ENCODE data around the gene BAIAP2. TPM values are rescaled to one million over a fixed set of nuclear protein-coding genes. Genes with fewer than 3 reads are reported as not detected.
A peak's percentile ranks its signal among the peaks of the same experiment; 100 is the strongest.

The BAIAP2 gene
- total RNA-seq, 1 donor from 2014 or later = 113 TPM

GRCh38 chr17:81115749-81116464, 81.0 kb downstream of the BAIAP2 start:
- Histone ChIP-seq H3K36me3 (peaks cover 0 to 1% of the 10 kb centered on the region in 2 donors), H3K27me3 (no peaks in the 10 kb centered on the region), H3K9me3 (no peaks in the 10 kb centered on the region), H3K4me3 (no peak overlapping the region), H3K27ac (no peak overlapping the region), H3K4me1 (peaks cover 15% of the 10 kb centered on the region)
- no peak for DNase-seq (ENCODE audit: extremely low spot score in 2 of 2)
- intact Hi-C loops (cut with DNase I) = no loop called here
- TF ChIP-seq POLR2AphosphoS5 (IDR thresholded peaks at IDR 0.05; ENCODE audit: insufficient read depth in 1 of 2, low read depth in 1 of 2) = no peak
- no peak for TF ChIP-seq POLR2A (IDR thresholded peaks at IDR 0.05)
- TF ChIP-seq CTCF (IDR thresholded peaks at IDR 0.05) = no peak

DNA sequence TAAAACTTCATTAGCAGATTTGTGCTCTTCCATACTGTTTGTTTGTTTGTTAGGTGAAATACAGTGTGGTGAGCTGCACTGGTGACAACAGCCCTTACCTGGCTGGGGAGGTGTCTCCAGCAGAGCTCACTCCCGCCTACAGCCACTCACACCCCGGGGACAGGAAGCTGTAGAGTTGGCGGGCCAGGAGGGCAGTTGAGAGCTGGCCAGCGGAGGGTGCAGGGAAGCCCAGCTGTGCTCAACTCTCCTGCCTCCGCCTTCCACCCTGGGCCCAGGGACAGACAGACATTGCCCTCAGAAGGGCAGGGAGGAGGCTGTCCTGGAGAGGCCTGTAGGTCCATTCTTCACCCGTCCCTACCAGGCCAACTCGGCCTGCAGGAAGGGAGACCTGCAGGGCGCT, 81.8 kb downstream of the BAIAP2 start:
- H3K9me3 ChIP-seq = no peaks in the 10 kb centered on the region
- TF ChIP-seq POLR2AphosphoS5 (IDR thresholded peaks at IDR 0.05; ENCODE audit: insufficient read depth in 1 of 2, low read depth in 1 of 2) = no peak
- no peak for TF ChIP-seq CTCF (IDR thresholded peaks at IDR 0.05)
- TF ChIP-seq POLR2A (IDR thresholded peaks at IDR 0.05) = no peak
- no peak for DNase-seq (ENCODE audit: extremely low spot score in 2 of 2)
- H3K36me3 ChIP-seq = no peaks in the 10 kb centered on the region
- peaks cover 16% of the 10 kb centered on the region for H3K4me1 ChIP-seq
- intact Hi-C loops (cut with DNase I) = no loop called here
- H3K27me3 ChIP-seq = no peaks in the 10 kb centered on the region
- no peak overlapping the region for H3K4me3 ChIP-seq
- no peak overlapping the region for H3K27ac ChIP-seq

- DNase-seq (ENCODE audit: extremely low spot score in 2 of 2) = no peak
- no peak overlapping the region for H3K4me3 ChIP-seq
- no peaks in the 10 kb centered on the region for H3K27me3 ChIP-seq
- H3K9me3 ChIP-seq = no peaks in the 10 kb centered on the region
- no peak for TF ChIP-seq CTCF (IDR thresholded peaks at IDR 0.05)
- TF ChIP-seq POLR2A (IDR thresholded peaks at IDR 0.05) = no peak
- no peak for TF ChIP-seq POLR2AphosphoS5 (IDR thresholded peaks at IDR 0.05; ENCODE audit: insufficient read depth in 1 of 2, low read depth in 1 of 2)
- H3K4me1 ChIP-seq = peaks cover 19% of the 10 kb centered on the region
- H3K36me3 ChIP-seq = no peaks in the 10 kb centered on the region
- H3K27ac ChIP-seq = no peak overlapping the region
- intact Hi-C loops (cut with DNase I) = no loop called here
Observed at GRCh38 chr17:81117672-81118198, 82.8 kb downstream of the BAIAP2 start.

DNA sequence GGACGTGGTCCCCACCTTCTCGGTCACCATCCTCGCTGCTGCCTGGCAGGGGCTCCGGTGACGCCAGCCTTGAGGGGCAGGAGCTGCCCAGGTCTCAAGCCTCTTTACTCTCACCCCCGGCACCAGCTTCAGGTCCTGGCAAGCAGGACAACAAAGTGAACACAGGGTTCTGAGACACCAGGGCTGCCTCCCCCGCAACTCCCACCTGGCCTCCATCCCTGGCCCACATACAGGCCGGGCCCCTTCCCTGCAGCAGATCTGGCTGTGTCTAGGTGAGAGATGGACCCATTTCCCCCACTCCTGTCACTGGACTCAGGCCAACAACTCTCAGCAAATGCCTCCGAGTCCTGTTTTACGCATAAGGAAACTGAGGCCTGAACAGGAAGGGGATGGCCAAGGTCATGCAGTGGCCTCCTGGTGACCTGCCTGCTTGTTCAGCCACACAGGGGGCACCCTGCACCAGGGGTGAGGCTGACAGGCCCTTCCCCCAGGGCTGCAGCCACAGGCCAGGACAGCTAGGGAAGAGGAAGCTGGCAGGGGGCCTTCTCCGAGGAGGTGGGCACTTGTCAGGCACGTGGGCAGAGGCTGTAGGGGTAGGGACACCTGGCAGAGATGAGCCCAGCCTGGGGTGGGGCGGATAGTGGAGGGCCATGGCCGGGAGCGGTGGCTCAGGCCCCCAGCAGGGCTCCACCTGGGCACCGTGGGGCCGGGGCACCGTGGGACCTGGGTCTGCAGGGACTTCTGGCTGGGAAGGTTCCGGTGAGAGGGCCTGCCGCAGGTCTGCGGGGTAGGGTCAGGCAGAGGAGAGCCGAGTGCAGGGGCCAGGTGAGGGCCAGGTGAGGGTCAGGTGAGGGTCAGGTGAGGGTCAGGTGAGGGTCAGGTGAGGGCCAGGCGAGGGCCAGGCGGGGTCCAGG, 83.6 kb downstream of the BAIAP2 start:
- peaks cover 19% of the 10 kb centered on the region for H3K4me1 ChIP-seq
- no peaks in the 10 kb centered on the region for H3K9me3 ChIP-seq
- peak overlapping the region; percentile 44 for H3K27ac ChIP-seq
- H3K4me3 ChIP-seq = peak overlapping the region in 1 of 2 donors; percentile 38
- intact Hi-C loops (cut with DNase I) = no loop called here
- DNase-seq (ENCODE audit: extremely low spot score in 2 of 2) = no peak
- TF ChIP-seq POLR2A (IDR thresholded peaks at IDR 0.05) (no peak), POLR2AphosphoS5 (IDR thresholded peaks at IDR 0.05; ENCODE audit: insufficient read depth in 1 of 2, low read depth in 1 of 2) (no peak), CTCF (IDR thresholded peaks at IDR 0.05) (no peak)
- no peaks in the 10 kb centered on the region for H3K36me3 ChIP-seq
- H3K27me3 ChIP-seq = no peaks in the 10 kb centered on the region
